Transverse colon (tissue), 4 donors: ENCODE measurements around the gene C11orf24. TPM values are rescaled to one million over a fixed set of nuclear protein-coding genes. Genes with fewer than 3 reads are reported as not detected.
A peak's percentile ranks its signal among the peaks of the same experiment; 100 is the strongest.

Experiments used
- DNase-seq: peaks from one replicate; pipeline ENCODE4 v3.0.0-alpha.2; 2019
- H3K27ac ChIP-seq, 4 donors: fragments of 200-600 bp; sonication (generic); 2 replicates each; pipeline ENCODE4 v1.5.1; 2016 to 2018; ENCODE audit warnings: inconsistent platforms in 4 of 4
- H3K27me3 ChIP-seq: fragments of 200-600 bp; sonication (generic); 2 replicates; pipeline ENCODE4 v1.5.1; 2017; ENCODE audit warnings: inconsistent platforms
- H3K36me3 ChIP-seq, 4 donors: fragments of 200-600 bp; sonication (generic); 2 replicates each; pipeline ENCODE4 v1.5.1; 2017 to 2019; ENCODE audit warnings: inconsistent platforms in 4 of 4
- H3K4me1 ChIP-seq, 4 donors: fragments of 200-600 bp; sonication (generic); 2 replicates each; pipeline ENCODE4 v1.5.1; 2017 to 2020; ENCODE audit warnings: inconsistent platforms in 4 of 4
- H3K4me3 ChIP-seq, 4 donors: fragments of 200-600 bp; sonication (generic); 1 replicate in 1 of 4; 2 replicates in 3 of 4; pipeline versions ENCODE4 v1.5.1 to v1.6.1; 2017 to 2019; ENCODE audit warnings: inconsistent platforms in 4 of 4
- H3K9me3 ChIP-seq, 2 donors: fragments of 200-600 bp; sonication (generic); 2 replicates each; pipeline ENCODE4 v1.5.1; 2017 to 2019; ENCODE audit warnings: inconsistent platforms in 2 of 2
- CTCF ChIP-seq, 5 experiments: fragments of 200-600 bp in 3 of 5; fragments of 450-650 bp in 2 of 5; sonication (generic) in 3 of 5; IDR thresholded peaks; 1 replicate in 2 of 5; 2 replicates in 3 of 5; pipeline ENCODE4 v1.5.1; 2016 to 2017; ENCODE audit warnings: antibody characterized with exemption in 5 of 5, inconsistent platforms in 3 of 5, mild to moderate bottlenecking in 2 of 5, moderate library complexity in 1 of 5
- EP300 ChIP-seq: sonication (generic); formaldehyde crosslinking; IDR thresholded peaks from one replicate; pipeline ENCODE4 v1.6.1; 2017; ENCODE audit warnings: antibody characterized with exemption, low read depth
- POLR2A ChIP-seq: fragments of 450-650 bp; IDR thresholded peaks from one replicate; pipeline ENCODE4 v1.6.1; 2016; ENCODE audit warnings: antibody characterized with exemption, mild to moderate bottlenecking, moderate library complexity
- POLR2AphosphoS5 ChIP-seq, 3 donors: sonication (generic); formaldehyde crosslinking; IDR thresholded peaks; one replicate each; pipeline ENCODE4 v1.6.1; 2016; ENCODE audit warnings: antibody characterized with exemption in 3 of 3
- WGBS, 2 donors: methylation state at CpG; one replicate each; pipeline ENCODE4 v1.1.5; 2018; ENCODE audit warnings: low coverage in 1 of 2; 5-methylcytosine and 5-hydroxymethylcytosine counted together
- in situ Hi-C, 4 donors: fragments of 200-750 bp; cut with MboI; loops; one replicate each; pipeline versions ENCODE4 v1.15.0 to v1.15.1; 2017; ENCODE audit warnings: low sequenced_read_pairs in 3 of 4, low pct_ligation_motif_present in 1 of 4, low pct_unique_long_range_greater_than_20kb in 1 of 4
- intact Hi-C: fragments of 100-400 bp; cut with DNase I; formaldehyde crosslinking; loops from one replicate; pipeline ENCODE4 v1.15.1; 2023; ENCODE audit warnings: low total_unique reads
- total RNA-seq, 4 donors: library from RNA; depleted of rRNA; stranded (reverse); fragments of >200 nt; gene quantifications; one replicate each; pipeline ENCODE4 v1.1.0, GENCODE V29; 2016

Gene C11orf24
- total RNA-seq, 4 donors from 2014 or later, result 31.4 to 130 (median 56.6) TPM

GRCh38 chr11:68212421-68213134, 59.2 kb downstream of the C11orf24 start:
- no peaks in the 10 kb centered on the region for H3K9me3 ChIP-seq
- peak overlapping the region; percentile 97 to 99 (median 98) for H3K27ac ChIP-seq
- peak; percentile 80 for DNase-seq
- in situ Hi-C loops, result no loop called here
- H3K4me1 ChIP-seq, result peaks cover 38 to 62% (median 56%) of the 10 kb centered on the region in 4 donors
- no peaks in the 10 kb centered on the region for H3K36me3 ChIP-seq
- TF ChIP-seq CTCF (IDR thresholded peaks at IDR 0.05), result peak in 4 of 5 experiments; percentile 11 to 29 (median 20)
- no peak for TF ChIP-seq EP300
- peak in 2 of 3 donors; percentile 30 to 43 for TF ChIP-seq POLR2AphosphoS5 (IDR thresholded peaks at IDR 0.05)
- TF ChIP-seq POLR2A, result peak; percentile 52
- intact Hi-C loops, result loop anchor here (5.0 kb wide), 1 partner anchor 90 kb away; the partner anchor contains the start of gene CHKA
- no peaks in the 10 kb centered on the region for H3K27me3 ChIP-seq
- 1% methylated on average over 37 of the region's 80 CpGs; no CpG with 5 or more reads in 1 of the 2 donors for WGBS, 2 donors
- H3K4me3 ChIP-seq, result peak overlapping the region; percentile 70 to 89 (median 80)

GRCh38 chr11:68211546-68211945, 60.2 kb downstream of the C11orf24 start:
- in situ Hi-C loops, result no loop called here
- DNase-seq, result peak; percentile 64
- 21 to 25% methylated on average over 12 to 14 of the region's 14 CpGs for WGBS, 2 donors
- TF ChIP-seq EP300, result no peak
- TF ChIP-seq POLR2AphosphoS5 (IDR thresholded peaks at IDR 0.05), result peak in 2 of 3 donors; percentile 41 to 54
- TF ChIP-seq CTCF (IDR thresholded peaks at IDR 0.05), result peak in 2 of 5 experiments; percentile 21 to 22
- peak; percentile 67 for TF ChIP-seq POLR2A
- H3K4me3 ChIP-seq, result peak overlapping the region in 3 of 4 donors; percentile 70 to 80 (median 73)
- no peaks in the 10 kb centered on the region for H3K36me3 ChIP-seq
- H3K27me3 ChIP-seq, result no peaks in the 10 kb centered on the region
- H3K9me3 ChIP-seq, result no peaks in the 10 kb centered on the region
- peaks cover 38 to 66% (median 53%) of the 10 kb centered on the region in 4 donors for H3K4me1 ChIP-seq
- intact Hi-C loops, result loop anchor here (5.0 kb wide), 1 partner anchor 89 kb away; the partner anchor contains the start of gene CHKA
- H3K27ac ChIP-seq, result peak overlapping the region; percentile 97 to 99 (median 98)

Other genes starting within 250 kb of the C11orf24 start
- gene NDUFS8, start 241.3 kb downstream of the C11orf24 start, total RNA-seq, result 100 to 1,000 TPM; 155 to 226 (median 188) TPM
- 100 to 1,000 TPM; 260 to 697 (median 380) TPM for gene TCIRG1, start 232.9 kb downstream of the C11orf24 start, total RNA-seq
- 100 to 1,000 TPM in 3 of 4 donors, 10 to 100 TPM in 1; 41.6 to 253 (median 121) TPM for gene CHKA, start 150.6 kb downstream of the C11orf24 start, total RNA-seq
- gene KMT5B, start 58.7 kb downstream of the C11orf24 start, total RNA-seq, result 10 to 100 TPM; 33.4 to 71.4 (median 63.8) TPM
- 100 to 1,000 TPM in 1 of 4 donors, 10 to 100 TPM in 3; 72.6 to 138 (median 82.3) TPM for gene LRP5, start 40.6 kb upstream of the C11orf24 start, total RNA-seq
- 100 to 1,000 TPM in 3 of 4 donors, 10 to 100 TPM in 1; 89.8 to 158 (median 117) TPM for gene PPP6R3, start 188.8 kb upstream of the C11orf24 start, total RNA-seq